ENCODE measurements around the gene RSAD1.

Gene RSAD1

DNA sequence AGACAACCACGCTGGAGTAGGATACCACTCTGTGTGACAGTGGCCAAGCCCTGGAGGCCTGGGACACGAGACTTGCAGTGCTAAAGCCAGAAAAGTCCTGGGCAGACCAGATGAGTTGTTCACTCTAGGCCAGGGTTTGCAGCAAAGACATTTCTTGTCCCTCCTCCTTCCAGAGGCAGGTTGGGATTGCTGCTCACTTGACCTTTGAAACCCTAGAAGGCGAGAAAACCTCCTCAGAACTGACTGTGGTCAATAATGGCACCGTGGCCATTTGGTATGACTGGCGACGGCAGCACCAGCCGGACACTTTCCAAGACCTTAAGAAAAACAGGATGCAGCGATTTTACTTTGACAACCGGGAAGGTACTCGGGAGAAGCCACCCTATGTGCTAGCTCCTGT, 44.1 kb downstream of the RSAD1 start:
- DNase-seq = no peak

GRCh38 chr17:50523208-50523607, 44.5 kb downstream of the RSAD1 start:
- no peak for DNase-seq

GRCh38 chr17:50524838-50525237, 46.2 kb downstream of the RSAD1 start:
- DNase-seq = no peak

DNA sequence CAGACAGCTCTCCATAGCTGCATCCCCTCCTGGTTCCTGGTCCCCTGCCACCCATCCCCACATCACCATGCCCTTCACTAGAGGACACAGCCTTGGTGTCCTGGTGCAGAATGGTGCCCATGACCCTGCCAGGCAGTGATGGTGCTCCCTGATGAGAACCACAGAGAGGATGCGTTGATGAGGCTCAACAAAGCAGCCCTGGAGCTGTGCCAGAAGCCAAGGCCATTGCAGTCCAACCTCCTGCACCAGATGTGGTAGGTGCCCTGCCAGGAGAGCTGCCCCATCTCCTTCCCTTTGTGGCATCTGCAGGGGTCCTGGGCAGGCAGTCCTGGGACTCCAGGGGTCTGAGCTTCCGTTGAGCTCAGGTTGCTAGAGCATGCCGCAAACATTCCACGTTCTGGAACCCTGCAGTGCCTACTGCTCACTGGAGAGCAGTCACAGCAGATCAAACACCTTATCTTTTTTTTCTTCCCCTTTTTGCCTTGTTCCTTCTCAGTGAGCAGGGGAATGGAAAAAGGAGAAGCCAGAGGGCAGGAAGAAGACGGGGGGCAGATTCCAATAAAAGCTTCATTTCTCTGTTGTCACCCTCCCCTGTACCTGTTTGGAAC, 48.6 kb downstream of the RSAD1 start:
- no peak for DNase-seq

GRCh38 chr17:50527949-50528474, 49.4 kb downstream of the RSAD1 start:
- no peak for DNase-seq

GRCh38 chr17:50529849-50530248, 51.2 kb downstream of the RSAD1 start:
- DNase-seq = no peak

DNA sequence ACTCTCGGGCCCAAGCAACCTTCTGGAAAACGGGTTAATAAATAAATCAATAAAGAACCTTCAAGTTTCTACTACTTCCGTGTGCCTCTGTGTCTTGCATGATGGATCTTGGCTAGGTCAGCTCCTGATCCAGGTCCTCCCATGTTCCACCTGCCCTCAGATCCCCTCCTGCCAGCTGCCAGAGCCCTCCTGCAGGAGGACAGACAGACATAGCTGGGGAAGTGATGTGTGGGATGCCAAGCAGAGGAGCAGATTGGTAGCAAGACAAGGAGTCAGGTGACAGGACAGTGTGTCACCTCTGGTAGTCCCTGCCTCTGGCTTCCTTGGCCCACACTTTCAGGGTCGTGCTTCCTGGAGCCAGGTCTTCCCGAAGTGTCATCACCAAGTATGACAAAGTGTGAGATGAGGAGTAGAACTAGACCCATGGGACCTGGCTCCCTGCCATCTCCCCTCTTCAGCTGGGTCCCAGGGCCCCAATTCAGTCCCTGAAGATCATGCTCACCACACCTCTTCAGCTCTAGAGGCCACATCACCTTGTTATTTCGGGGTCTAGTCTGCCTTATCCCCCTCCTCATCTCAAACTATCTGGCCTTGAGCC, 52.9 kb downstream of the RSAD1 start:
- DNase-seq = no peak

- no peak for DNase-seq
Measured at GRCh38 chr17:50532452-50533024, 53.9 kb downstream of the RSAD1 start, which contains the start of gene EPN3. Gene EPN3 (plus strand): TSS chr17:50532735. CDS start chr17:50536557, 3,822 bp downstream.

DNA sequence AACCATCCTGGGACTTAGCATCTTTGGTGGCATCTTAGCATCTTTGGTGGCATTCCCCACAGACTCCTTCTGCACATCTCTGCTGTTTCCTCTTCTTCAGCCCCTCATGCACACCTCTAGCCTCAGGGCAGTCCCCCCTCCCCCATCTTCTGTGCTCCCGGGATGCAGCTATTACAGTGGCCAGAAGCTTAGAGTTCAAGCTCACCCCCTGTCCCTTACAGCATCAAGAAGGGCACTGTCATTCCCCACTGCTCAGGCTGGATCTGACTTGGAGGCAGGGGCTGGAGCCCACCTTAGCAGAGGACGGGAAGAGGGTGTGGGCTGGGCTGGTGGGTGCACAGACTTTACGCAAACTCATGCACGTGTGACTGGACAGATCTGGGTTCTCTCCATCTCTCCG, 54.5 kb downstream of the RSAD1 start:
- DNase-seq = no peak

DNA sequence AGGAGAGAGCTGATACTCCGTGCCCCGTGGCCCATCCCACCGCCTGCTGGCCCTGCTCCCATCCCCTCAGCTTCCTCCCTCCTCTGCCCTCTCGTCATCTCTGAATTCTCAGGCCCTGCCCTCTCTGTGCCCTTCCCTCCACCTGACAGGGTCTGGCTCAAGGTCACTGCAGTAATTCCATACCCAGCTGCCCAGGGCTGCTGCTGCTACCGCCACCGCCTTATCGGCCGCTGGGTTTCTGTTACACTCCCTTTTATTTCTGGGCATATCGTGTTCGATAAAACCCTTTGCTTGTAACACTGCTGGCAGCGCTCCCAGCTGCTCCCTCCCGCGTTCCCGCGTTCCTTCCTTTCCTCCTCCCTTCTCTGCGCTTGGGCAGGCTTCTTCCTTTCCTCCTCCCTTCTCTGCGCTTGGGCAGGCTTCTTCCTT, 55.1 kb downstream of the RSAD1 start:
- no peak for DNase-seq

DNA sequence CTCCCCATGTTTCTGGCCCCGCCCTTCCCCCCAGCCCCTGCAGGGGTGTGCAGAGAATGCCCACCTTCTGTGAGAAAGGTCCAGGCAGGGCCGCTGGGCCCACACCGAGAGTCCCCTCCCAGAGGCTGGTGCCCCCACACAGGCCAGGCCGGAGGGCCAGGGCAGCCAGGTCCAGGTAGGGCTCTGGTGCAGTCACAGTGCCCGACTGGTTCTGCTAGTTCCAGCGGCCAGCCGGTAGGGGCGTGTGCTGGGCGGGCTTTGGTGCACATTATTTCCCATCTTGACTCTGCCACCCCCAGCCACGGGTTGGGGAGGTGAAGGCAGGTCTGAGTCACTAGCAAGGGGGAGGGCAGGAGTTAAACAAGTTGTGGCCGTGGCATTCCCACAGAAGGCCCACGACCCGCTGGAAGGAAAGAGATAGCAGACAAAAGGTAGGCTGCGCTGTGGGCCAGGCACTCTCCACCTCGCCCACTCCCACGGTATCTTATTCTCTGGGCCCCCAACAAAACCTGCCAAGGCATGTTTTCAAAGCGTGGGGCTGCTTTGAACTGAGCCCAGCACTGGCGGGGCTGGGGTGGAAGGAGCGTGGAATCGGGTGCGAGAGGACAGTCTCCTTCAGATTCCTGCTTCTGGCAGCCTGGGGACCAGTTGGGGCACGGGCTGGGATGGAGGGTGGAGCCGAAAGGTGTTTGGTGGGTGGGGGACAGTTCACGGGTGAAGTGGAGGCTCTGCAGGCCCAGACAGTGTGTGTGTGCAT, 55.7 kb downstream of the RSAD1 start:
- DNase-seq = no peak

- DNase-seq = no peak
Measured at GRCh38 chr17:50534979-50535326, 56.3 kb downstream of the RSAD1 start.

DNA sequence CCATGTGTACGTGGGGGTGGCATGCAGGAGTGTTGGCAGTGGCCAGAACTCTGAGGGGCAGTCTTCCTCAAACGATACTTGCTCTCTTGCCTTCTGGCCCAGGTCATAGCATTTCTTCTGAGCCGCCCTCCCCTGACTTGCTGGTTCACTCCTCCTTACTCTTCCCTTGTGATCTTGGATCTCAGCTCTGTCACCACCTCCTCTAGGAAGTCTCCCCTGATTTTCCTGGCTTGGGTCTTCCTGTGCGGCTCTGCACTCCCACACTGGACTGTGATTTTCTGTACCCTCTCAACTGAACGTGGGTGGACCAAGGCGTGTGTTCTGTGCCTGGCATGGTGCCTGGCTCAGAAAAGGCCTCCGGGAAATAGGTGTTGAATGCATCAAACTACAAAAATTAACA, 56.7 kb downstream of the RSAD1 start:
- no peak for DNase-seq
